ENCODE results near the gene MORC1. TPM values are rescaled to one million over a fixed set of nuclear protein-coding genes. Genes with fewer than 3 reads are reported as not detected.

MORC1 gene
- total RNA-seq, 1 experiment from 2014 or later = not detected

DNA sequence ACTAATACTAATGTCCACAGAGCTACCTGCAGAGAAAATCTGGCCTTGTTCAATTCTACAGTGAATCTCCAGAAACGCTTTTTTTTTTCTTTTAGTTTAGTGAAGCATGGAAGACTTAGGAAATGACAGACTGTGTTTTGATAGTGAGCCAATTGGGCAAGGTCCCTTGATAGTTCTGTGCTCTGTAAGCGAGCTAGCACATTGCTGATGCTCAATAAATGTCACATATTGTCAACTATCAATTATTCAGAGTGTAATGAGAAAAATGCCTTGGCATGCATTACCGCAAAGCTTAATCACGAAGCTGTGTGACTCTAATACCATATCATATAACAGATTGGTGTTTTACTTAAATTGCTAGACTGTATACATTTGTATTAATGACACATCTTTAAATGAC, 13.3 kb upstream of the MORC1 start:
- H3K27ac ChIP-seq (ENCODE audit: low read length) = no peak overlapping the region
- TF ChIP-seq SIN3A (IDR thresholded peaks at IDR 0.05; ENCODE audit: borderline replicate concordance, insufficient read depth, low read depth, low read length) (no peak), TCF7L2 (IDR thresholded peaks at IDR 0.05; ENCODE audit: low read depth, low read length) (no peak), POLR2AphosphoS5 (IDR thresholded peaks at IDR 0.05; ENCODE audit: low read depth, low read length) (no peak)
- TF ChIP-seq, protein P1, sequence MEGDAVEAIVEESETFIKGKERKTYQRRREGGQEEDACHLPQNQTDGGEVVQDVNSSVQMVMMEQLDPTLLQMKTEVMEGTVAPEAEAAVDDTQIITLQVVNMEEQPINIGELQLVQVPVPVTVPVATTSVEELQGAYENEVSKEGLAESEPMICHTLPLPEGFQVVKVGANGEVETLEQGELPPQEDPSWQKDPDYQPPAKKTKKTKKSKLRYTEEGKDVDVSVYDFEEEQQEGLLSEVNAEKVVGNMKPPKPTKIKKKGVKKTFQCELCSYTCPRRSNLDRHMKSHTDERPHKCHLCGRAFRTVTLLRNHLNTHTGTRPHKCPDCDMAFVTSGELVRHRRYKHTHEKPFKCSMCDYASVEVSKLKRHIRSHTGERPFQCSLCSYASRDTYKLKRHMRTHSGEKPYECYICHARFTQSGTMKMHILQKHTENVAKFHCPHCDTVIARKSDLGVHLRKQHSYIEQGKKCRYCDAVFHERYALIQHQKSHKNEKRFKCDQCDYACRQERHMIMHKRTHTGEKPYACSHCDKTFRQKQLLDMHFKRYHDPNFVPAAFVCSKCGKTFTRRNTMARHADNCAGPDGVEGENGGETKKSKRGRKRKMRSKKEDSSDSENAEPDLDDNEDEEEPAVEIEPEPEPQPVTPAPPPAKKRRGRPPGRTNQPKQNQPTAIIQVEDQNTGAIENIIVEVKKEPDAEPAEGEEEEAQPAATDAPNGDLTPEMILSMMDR (IDR thresholded peaks at IDR 0.05) = no peak
- TF ChIP-seq, protein P2, sequence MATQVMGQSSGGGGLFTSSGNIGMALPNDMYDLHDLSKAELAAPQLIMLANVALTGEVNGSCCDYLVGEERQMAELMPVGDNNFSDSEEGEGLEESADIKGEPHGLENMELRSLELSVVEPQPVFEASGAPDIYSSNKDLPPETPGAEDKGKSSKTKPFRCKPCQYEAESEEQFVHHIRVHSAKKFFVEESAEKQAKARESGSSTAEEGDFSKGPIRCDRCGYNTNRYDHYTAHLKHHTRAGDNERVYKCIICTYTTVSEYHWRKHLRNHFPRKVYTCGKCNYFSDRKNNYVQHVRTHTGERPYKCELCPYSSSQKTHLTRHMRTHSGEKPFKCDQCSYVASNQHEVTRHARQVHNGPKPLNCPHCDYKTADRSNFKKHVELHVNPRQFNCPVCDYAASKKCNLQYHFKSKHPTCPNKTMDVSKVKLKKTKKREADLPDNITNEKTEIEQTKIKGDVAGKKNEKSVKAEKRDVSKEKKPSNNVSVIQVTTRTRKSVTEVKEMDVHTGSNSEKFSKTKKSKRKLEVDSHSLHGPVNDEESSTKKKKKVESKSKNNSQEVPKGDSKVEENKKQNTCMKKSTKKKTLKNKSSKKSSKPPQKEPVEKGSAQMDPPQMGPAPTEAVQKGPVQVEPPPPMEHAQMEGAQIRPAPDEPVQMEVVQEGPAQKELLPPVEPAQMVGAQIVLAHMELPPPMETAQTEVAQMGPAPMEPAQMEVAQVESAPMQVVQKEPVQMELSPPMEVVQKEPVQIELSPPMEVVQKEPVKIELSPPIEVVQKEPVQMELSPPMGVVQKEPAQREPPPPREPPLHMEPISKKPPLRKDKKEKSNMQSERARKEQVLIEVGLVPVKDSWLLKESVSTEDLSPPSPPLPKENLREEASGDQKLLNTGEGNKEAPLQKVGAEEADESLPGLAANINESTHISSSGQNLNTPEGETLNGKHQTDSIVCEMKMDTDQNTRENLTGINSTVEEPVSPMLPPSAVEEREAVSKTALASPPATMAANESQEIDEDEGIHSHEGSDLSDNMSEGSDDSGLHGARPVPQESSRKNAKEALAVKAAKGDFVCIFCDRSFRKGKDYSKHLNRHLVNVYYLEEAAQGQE (IDR thresholded peaks at IDR 0.05; ENCODE audit: insufficient read depth in 1 of 2, low read depth in 2 of 2, low read length in 1 of 2) = no peak
- ATAC-seq (no peak), DNase-seq (ENCODE audit: low read depth, low spot score) (no peak)
- POLR2A ChIA-PET = no interaction called here
- H3K4me3 ChIP-seq (ENCODE audit: low read depth in 2 of 2, low read length in 2 of 2) = no peak overlapping the region
- H3K36me3 ChIP-seq (ENCODE audit: control insufficient read depth, insufficient read depth, low read length) = no peaks in the 10 kb centered on the region
- in situ Hi-C loops (cut with HindIII; ENCODE audit: low pct_unique_long_range_greater_than_20kb, low sequenced_read_pairs) (no loop called here), intact Hi-C loops (cut with micrococcal nuclease; ENCODE audit: unreplicated experiment) (no loop called here)
- H3K4me1 ChIP-seq (ENCODE audit: control insufficient read depth, insufficient read depth, low read length) = no peaks in the 10 kb centered on the region
- CTCF ChIA-PET = no interaction called here
- no peaks in the 10 kb centered on the region for H3K27me3 ChIP-seq (ENCODE audit: control insufficient read depth, insufficient read depth, low read length)
- BruUV-seq (replicated peaks) = no TSS peak
- no peaks in the 10 kb centered on the region for H3K9me3 ChIP-seq (ENCODE audit: control insufficient read depth, insufficient read depth, low read depth, low read length)

DNA sequence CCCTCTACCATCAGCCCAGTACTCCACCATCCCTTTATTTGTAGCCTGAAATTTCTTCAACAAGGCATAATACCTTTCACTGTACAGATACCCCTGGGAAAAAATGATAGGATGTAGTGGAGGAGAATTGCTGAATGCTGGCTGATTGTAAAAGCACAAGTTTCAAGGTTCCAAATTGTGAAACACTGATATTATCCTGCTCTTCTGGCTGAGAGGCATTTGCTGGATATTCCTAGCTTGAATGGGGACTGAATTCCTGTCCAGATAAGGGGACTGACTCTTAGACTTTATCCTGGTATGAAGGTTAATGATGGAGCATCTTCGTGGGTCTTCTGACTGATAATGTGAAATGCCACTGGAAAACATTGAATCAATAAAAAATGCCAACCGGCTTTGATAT, 9.6 kb upstream of the MORC1 start:
- TF ChIP-seq SIN3A (IDR thresholded peaks at IDR 0.05; ENCODE audit: borderline replicate concordance, insufficient read depth, low read depth, low read length) (no peak), POLR2AphosphoS5 (IDR thresholded peaks at IDR 0.05; ENCODE audit: low read depth, low read length) (no peak)
- no peaks in the 10 kb centered on the region for H3K27me3 ChIP-seq (ENCODE audit: control insufficient read depth, insufficient read depth, low read length)
- ATAC-seq (no peak), DNase-seq (ENCODE audit: low read depth, low spot score) (no peak)
- no peaks in the 10 kb centered on the region for H3K36me3 ChIP-seq (ENCODE audit: control insufficient read depth, insufficient read depth, low read length)
- intact Hi-C loops (cut with micrococcal nuclease; ENCODE audit: unreplicated experiment) = no loop called here
- POLR2A ChIA-PET = no interaction called here
- CTCF ChIA-PET = no interaction called here
- BruUV-seq (replicated peaks) = no TSS peak
- H3K4me1 ChIP-seq (ENCODE audit: control insufficient read depth, insufficient read depth, low read length) = no peaks in the 10 kb centered on the region
- no peaks in the 10 kb centered on the region for H3K9me3 ChIP-seq (ENCODE audit: control insufficient read depth, insufficient read depth, low read depth, low read length)
- no peak overlapping the region for H3K4me3 ChIP-seq (ENCODE audit: low read depth in 2 of 2, low read length in 2 of 2)
- in situ Hi-C loops (cut with HindIII; ENCODE audit: low pct_unique_long_range_greater_than_20kb, low sequenced_read_pairs) = no loop called here
- H3K27ac ChIP-seq (ENCODE audit: low read length) = no peak overlapping the region

DNA sequence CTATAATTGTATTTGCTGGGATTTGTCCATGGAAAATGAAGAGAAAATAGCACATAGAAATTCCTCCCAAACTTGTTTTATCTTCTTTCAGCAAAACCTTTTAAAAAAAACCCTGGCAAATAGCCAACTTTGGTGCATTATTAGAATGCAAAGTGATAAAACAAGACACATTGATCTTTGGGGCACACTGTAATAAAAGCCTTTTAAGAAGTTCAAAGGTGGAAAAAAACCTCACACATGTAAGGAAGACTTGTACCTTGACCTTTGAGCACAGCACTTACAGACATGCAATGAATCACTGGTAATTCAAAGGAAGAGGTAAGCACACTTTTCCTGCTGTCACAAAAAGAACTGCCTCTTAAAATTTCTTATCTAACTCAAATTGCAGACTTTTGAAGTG, 8.0 kb upstream of the MORC1 start:
- ATAC-seq = no peak
- Histone ChIP-seq H3K4me1 (ENCODE audit: control insufficient read depth, insufficient read depth, low read length) (no peaks in the 10 kb centered on the region), H3K9me3 (ENCODE audit: control insufficient read depth, insufficient read depth, low read depth, low read length) (no peaks in the 10 kb centered on the region), H3K27ac (ENCODE audit: low read length) (no peak overlapping the region), H3K36me3 (ENCODE audit: control insufficient read depth, insufficient read depth, low read length) (no peaks in the 10 kb centered on the region), H3K27me3 (ENCODE audit: control insufficient read depth, insufficient read depth, low read length) (no peaks in the 10 kb centered on the region), H3K4me3 (ENCODE audit: low read depth in 2 of 2, low read length in 2 of 2) (no peak overlapping the region)
- intact Hi-C loops (cut with micrococcal nuclease; ENCODE audit: unreplicated experiment) (no loop called here), in situ Hi-C loops (cut with HindIII; ENCODE audit: low pct_unique_long_range_greater_than_20kb, low sequenced_read_pairs) (no loop called here)
- CTCF ChIA-PET = no interaction called here
- DNase-seq (ENCODE audit: low read depth, low spot score) = no peak
- POLR2A ChIA-PET = no interaction called here
- BruUV-seq (replicated peaks) = no TSS peak
- no peak for TF ChIP-seq POLR2AphosphoS5 (IDR thresholded peaks at IDR 0.05; ENCODE audit: low read depth, low read length)
- TF ChIP-seq, protein P2 (IDR thresholded peaks at IDR 0.05; ENCODE audit: insufficient read depth in 1 of 2, low read depth in 2 of 2, low read length in 1 of 2) = no peak
- no peak for TF ChIP-seq TCF7L2 (IDR thresholded peaks at IDR 0.05; ENCODE audit: low read depth, low read length)
- TF ChIP-seq, protein P1 (IDR thresholded peaks at IDR 0.05) = no peak
- no peak for TF ChIP-seq SIN3A (IDR thresholded peaks at IDR 0.05; ENCODE audit: borderline replicate concordance, insufficient read depth, low read depth, low read length)

All from Panc1 (cell line).